ENCODE measurements around the gene MYRF. TPM values are rescaled to one million over a fixed set of nuclear protein-coding genes. Genes with fewer than 3 reads are reported as not detected.

The MYRF gene
- total RNA-seq, 1 donor from 2014 or later, result 0.82 TPM

DNA sequence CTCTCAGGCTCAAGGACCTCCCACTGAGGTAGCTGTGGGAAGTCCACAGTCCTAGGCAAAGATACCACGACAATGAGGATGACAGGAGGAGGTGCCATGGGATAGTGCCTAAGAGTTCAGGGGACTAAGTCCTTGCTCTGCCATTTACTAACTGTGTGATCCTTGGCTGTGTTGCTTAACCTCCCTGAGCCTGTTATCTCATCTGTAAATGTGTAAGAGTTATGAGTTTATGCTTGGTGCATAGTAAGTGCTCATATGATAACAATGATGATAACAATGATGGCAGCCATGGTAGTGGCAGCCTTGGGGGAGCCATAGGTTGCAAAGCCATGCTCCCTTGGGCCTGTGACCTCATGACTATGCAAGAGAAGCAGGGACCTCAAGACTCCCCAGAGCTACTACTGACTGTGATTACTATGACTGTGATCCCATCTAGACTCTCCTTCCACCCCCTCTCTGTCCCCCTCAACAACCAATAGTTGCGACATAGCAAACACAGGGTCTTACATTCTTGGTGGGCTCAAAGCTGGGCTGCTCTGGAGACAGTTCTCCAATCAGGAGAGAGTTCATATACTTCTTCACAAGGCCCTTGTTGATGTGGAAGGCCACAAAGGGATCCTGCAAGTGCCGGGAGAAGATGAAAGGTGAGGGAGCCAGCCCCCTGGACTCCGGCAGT, 60.4 kb downstream of the MYRF start:
- FAIRE-seq (no peak), DNase-seq (ENCODE audit: low spot score in 2 of 2) (no peak)

DNA sequence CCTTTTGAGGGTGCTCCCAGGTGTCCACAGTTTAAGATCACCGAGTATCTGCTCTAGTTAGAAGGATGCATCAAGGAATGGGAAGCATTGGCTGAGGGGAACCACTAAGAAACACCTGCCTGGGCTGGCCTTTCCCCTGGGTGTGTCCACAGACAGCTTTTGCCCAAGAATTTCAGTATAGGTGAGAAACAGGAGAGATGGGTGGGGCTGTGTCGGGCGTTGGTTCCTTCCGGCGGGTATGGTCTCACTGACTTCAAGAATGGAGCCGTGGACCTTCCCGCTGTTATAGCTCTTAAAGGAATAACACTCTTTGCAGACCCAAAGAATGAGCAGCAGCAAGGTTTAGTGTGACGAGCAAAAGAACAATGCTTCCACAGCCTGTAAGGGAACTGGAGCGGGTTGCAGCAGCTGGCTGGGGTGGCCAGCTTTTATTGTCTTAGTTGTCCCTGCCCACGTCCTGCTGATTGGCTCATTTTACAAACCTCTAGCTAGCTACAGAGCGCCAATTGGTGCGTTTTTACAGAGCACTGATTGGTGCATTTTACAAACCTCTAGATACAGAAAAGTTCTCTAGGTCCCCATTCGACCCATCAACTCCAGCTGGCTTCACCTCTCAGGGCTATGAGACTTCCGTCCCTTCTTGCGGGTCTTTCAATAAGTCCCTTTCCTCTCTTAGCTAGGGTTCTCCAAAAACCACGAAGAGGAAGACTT, 62.0 kb downstream of the MYRF start:
- FAIRE-seq, result no peak
- peak in 1 of 2 donors; percentile 44 for DNase-seq (ENCODE audit: low spot score in 2 of 2)

DNA sequence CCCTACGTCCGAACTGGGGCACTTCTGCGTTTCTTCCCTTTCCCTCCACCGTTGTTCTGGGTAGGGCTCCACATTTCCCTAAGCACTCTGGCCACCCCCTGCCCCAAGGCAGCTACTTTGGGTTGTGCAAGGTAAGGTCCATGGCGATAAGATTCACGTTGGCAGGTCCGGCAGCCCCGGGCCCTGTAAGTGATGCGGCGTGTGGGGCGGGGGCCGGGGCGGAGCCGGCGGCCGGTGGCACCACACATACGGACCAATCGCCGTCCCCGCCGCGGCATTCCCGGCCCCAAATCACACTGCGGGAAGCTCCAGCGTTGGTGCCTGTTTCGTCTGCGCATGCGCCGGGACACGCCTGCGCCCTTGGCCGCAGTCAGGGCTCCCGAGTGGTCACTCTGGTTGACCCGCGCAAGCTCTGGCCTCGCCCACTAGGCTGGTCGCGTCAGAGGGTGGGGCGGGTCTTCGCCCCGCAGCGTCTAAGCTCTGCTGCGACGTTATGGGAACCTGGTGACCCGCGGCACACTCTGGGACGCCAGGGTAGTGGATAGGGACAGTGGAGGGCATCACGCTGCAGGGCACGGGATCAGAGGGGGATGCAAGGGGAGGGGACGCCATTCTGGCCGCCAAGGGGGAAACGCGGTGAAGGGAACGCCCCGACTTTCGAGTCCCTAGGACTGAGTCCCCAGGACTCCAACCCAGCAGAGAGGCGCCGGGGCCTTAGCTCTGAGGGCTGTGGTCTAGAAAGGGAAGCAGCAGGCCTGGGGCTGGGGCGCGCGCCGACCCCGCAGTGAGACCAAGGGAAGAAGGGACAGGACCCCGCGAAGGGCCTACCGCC, 62.7 kb downstream of the MYRF start:
- DNase-seq (ENCODE audit: low spot score in 2 of 2) (peak; percentile 95 to 97), FAIRE-seq (no peak)

DNA sequence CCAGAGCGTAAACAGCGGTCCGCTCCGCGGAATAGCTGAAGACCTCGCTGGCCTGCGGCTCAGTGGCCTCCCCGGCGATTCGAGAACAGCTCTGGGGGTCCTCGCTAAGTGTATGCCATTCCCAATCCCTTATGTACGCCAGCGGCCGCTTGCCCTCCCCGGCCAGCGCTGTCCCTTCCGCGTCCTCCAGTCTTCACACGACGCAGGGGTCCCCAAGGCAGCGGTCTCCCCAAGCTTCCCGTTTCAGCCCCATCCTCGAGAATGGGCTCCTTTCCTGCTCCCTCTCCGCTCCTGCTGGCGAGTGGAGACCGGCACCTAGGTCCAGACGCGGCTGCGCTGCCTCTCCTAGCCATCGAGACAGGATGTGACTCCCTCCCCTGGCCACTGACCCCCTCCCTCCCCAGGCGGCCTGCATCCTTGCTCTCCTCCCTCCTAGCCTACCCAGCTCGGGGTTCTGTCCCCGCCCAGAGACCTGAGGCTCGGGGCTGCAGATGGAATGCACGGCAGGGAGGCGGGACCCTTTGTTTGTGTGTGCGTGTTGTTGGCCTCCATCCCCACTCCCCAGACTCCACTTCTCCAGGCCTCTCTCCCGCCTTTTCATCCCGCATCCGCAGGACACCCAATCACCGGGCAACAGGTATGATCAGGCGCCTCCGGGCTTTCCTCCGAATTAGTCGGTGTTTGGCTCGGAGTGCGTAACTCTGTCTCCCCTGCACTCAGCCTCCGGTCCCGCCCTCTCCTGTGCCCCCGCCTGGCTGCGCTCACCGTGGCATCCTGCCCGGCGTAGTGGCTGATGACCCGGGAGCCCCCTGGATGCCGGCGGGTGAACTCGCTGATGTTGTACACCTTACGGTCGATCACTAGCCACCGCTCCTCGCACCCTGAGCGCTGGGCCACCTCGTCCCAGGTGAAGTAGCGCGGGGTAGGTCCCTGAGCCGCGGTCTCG, 63.6 kb downstream of the MYRF start:
- DNase-seq (ENCODE audit: low spot score in 2 of 2) (peak; percentile 55 to 67), FAIRE-seq (no peak)

DNA sequence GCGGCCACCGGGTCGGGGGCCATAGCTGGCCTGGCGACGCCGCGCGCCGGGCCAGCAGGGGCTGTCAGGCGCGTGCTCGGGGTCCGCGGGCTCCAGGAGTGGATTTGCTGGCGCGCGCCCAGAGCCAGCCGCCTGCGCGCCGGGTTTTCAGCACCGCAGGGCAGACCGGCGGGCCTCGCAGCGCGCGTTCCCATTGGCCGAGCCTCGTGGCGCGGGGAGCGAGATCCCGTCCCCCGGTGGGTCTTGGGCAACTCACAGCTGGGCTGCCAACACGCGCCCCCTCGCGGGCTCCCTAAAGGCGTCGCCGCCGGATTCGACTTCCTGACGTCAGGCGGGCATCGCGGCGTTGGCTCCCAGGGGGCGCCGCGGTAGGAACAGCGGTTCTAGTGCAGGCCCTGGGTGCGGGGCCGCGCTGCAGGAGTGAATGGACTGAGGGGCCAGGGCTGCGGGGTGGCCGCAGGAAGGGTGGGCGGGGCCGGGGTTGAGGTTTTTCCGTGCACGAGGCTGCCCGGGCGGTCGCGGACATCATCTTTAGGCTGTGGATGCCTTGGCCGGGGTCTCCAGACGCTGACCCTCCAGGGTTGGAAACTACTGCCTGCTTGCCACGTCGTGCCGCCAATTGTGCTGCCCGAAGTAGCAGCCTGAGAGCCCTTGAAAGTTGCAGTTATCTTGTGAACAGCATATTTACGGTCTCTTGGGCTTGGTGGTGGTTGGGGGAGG, 64.5 kb downstream of the MYRF start, which contains the start of gene FADS1:
TSS of gene FADS1 (minus strand) at position 268 of the 720 bp plus-strand sequence. CDS start at position 194, 74 bp downstream.
- no peak for FAIRE-seq
- DNase-seq (ENCODE audit: low spot score in 2 of 2), result peak; percentile 93 to 95

DNA sequence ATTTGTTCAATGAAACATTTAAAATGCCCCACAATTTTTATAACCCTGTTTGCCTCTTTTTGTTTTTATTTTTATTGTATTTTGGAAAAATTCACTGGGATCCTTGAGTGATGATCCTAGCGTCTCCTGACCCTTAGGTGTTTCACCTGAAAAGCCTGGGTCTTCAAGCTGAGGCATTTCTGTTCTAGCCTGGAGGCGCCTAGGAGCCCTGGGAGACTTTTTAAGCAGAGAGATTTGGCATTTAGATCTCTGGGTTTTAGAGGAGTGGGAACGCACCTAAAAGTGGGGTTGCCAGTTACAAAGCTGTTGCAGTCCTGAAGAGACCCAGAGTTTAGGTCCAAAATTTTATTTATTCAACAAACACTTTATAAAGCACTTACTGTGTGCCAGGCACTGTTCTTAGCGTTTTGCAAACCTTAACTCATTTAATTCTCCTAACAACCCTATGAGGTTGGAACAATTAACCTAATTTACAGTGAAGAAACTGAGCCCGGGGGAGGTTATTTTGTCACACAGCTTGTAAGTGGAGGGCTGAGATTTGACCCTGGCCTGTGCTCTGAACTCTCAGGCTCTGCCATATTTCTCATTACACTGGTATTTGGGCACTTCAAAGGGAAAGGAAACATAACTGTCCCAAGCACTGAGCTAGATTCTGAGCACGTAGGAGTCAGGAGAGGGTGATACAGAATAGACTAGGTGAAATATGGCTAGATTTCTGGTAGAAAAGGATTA, 65.2 kb downstream of the MYRF start:
- FAIRE-seq, result no peak
- peak in 1 of 2 donors; percentile 19 for DNase-seq (ENCODE audit: low spot score in 2 of 2)

DNA sequence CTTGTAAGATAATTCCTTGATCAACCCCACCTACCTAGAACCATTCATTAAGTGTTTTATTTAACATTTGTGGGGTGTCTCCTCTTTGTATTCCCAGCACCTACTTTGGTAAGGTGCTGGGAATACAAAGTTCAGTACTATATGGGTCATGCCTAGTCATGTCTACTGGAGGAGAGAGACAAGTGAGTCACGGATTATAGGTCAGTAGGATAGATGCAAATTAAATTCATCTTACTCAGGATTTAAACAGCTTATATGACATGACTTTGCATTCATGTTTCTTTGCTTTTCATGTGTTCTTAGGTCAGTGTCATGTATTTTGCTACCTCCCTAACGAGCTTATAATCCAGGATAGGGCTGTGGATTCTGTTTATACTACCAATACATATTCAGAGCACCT, 67.7 kb downstream of the MYRF start:
- no peak for FAIRE-seq
- no peak for DNase-seq (ENCODE audit: low spot score in 2 of 2)

DNA sequence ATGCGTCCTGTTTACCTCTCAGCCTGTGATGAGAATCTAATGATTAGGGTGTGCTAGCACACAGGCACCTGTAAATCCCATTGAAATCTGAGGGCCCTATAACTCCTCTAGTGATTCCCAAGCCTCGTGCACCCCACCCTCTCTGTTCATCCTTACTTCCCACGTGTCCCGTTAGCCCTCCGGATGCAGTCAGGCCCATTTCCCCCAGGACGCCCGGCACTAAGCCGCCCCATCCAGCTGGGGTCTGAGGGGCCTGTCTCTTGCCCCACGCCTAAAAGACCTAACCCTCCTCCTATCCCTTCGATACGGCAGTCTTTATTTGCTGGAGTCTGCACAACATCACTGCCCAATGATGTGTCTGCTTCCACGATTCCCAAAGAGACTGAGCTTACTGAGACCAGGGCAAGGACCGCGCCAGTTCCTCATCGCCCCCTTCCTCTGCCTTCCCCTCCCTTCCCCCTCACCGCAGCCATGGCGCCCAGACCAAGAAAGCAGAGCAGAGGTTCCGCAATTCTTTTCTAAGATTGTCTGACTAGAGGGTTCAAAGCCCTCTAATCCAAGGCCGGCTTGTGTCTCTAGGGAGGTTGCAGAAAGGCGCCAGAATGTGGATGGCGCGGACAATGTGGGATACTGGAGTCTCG, 74.6 kb downstream of the MYRF start:
- DNase-seq (ENCODE audit: low spot score in 2 of 2) (peak in 1 of 2 donors; percentile 22), FAIRE-seq (no peak)

DNA sequence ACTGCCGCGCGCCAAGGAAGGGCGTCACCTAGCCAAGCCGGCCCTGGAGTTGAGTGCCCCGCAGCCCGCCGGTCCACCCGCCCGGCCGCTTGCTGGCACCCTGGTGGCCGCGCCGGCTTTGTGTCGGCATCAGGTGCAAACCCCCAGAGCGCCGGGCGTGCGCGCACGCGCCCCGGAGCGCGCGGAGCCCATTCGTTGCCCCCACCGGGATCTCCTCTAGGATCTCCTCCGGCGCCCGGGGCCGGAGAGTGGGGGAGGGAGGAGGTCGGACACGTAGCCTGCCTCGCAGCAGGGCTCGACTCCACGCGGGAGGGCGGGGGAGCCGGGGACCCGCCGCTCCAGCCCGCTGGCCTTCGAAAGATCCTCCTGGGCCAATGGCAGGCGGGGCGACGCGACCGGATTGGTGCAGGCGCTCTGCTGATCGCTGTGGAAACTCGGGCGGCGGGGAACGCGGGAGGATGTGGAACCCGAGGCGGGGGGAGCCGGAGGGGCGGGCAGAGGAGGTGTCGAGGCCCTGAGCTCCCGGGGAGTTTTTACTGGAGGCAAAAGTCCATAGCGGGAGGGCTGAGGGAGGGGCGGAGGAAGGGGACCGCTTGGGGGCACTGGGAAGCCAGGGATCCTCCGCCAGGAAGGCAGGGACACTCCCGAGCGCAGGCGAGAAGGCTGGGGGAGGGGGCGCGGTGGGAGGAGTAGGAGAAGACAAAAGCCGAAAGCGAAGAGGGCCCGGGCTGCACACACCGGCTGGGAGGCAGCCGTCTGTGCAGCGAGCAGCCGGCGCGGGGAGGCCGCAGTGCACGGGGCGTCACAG, 75.3 kb downstream of the MYRF start, which contains the start of gene FADS2:
TSS of gene FADS2 (plus strand) at position 730 of the 808 bp plus-strand sequence. CDS start 91 bp downstream, outside the sequence.
- DNase-seq (ENCODE audit: low spot score in 2 of 2), result peak; percentile 86 to 87
- no peak for FAIRE-seq

DNA sequence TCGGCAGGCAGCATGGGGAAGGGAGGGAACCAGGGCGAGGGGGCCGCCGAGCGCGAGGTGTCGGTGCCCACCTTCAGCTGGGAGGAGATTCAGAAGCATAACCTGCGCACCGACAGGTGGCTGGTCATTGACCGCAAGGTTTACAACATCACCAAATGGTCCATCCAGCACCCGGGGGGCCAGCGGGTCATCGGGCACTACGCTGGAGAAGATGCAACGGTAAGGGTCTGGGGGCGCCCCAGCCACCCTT, 75.9 kb downstream of the MYRF start:
- DNase-seq (ENCODE audit: low spot score in 2 of 2), result no peak
- no peak for FAIRE-seq

DNA sequence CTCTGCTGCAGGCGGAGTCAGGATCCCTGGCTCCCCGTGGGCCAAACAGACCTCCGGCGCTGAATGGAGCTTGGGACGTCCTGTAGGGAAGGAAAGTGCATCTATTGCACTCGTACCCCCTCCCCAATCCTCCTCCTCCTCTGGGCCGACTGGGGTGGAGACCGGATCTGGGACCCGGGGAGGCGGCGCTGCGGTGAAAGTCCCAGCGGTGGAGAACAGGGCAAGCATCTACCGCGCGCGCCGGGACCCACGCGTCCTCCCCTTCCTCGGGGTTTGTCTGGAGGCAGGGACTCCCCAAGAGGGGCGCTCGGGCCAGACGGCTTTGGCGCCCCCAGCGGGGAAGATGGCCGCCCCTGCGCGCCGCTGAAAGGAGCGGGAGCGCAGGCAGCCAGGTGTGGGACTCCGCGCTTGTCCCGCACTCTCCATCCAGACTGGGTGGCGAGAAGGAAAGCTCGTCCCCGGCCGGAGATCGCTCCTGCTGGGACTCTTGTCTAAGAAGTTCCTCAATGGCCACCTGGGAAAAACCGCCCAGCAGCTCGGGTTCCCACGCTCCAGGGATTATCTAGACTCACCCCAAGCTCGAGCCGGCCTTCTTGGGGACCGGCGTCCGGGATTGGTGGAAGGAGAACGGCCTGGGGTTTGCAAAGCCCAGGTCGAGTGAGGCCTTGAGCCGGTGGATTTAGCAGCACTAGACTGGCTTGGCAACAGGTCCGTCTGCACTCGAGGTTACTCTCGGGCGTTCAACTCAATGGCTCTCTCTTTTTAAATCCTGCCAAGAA, 76.4 kb downstream of the MYRF start:
- peak; percentile 54 to 59 for DNase-seq (ENCODE audit: low spot score in 2 of 2)
- no peak for FAIRE-seq

DNA sequence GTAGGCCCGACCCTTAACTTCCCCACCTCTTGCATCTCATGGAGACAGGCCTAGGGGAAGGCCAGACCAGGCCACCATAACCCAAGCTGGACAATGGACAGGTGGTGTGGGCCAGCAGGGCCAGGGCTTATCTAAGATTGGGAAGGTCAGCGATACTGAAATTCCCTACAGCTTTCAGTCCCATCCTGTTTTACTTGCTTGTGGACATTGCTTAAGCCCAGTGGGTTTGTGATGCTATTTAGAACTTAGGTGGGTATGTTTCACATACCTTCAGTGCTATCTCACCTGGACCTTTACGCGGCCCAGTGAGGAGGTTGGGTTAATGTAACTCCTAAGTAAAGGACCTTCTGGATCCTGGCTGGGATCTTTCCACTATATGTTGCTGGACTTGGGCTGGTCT, 77.4 kb downstream of the MYRF start:
- no peak for DNase-seq (ENCODE audit: low spot score in 2 of 2)
- FAIRE-seq, result no peak

DNA sequence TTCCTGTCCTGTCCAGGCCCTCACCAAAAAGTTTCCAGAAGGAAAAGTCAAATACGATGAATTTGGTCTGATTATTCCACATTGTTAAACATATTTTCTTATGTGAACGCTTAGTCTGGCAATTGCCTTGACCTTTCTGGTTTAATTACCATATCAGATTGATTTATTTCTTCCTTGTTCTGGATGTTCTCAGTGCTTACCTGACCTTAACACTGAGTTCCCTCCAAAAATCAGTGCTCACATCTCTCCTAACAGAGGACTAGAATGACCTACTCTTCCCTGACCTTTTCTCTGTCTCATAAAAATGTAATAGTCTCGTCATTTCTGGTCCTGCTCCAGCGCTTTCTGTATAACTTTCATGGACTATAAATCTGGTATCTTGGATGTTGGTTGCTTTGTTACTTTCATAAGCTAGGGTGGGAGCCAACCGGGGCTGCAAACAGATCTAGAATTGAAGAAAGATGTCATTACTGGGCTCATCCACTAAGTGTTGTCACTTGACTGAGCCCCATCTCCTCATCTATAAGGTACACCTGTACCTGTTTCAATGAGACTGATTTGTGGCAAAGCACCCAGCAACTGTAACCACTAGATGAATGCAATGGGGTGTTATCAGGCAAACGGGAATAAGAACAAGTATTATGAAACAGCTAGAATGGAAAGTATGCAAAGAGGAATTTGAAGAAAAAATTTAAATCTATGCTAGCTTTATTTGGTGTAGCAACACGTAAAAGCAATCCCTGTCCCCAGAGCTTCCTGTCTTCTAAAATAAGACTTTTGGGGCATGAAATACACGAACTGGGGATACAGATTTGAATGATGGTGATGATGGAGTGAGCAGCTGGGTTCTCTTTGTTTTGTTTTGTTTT, 78.0 kb downstream of the MYRF start:
- no peak for FAIRE-seq
- DNase-seq (ENCODE audit: low spot score in 2 of 2), result no peak

DNA sequence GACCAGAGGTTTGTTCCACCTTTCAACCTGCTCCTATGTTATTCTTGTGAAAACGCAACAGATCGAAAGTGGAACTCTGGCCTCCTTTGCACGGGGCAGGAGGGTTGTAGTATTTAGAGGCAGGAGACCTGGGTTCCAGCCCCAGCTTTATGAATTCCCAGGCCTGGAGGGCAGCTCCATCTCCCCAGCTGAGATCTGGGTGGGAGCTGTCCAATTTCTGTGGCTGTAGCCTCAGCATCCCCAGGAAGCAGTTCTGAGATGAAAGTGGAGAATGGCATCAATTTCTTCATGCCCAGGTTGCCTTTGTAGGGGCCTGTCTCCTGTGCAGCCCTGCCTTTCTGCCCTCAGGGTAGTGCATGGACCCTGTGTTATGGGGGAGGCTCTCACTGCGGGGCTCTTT, 79.8 kb downstream of the MYRF start:
- FAIRE-seq, result no peak
- DNase-seq (ENCODE audit: low spot score in 2 of 2), result no peak

DNA sequence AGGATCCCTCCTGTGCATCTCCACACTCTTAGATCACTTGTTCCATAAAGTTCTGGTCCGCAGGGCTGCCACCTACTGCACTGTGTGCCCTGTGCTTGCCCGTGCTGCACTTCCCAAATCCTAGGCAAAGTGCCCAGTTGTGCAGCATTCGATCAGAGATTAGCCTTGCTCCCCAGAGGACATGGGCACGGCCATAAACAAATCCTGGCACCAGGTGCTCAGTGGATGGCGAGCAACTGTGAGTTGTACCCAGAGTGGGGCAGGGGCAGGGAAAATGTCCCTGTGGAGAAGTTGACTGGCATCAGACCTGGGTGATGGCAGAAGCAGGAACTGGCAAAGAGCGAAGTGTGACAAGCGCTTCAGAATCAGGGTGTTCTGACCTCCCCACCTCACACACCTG, 80.3 kb downstream of the MYRF start:
- DNase-seq (ENCODE audit: low spot score in 2 of 2) (no peak), FAIRE-seq (no peak)

DNA sequence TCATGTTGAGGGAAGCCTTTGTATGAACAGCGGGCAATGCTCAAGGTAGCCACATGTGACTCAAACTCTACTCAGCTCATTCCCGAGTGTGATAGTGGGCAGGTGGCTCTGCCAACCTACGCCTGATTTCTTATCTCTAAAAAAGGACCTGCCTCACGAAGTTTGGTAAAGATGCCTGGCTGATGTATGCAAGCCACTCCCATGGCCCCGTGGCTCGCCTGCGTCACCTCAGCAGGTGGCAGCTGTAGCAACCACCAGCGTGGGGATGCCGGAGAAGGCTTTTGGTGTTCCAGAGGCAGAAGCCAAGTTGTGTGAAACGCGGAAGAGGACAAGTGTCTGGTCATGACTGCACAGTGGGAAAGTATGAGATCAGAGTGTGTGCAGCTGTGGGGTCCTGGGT, 81.0 kb downstream of the MYRF start:
- DNase-seq (ENCODE audit: low spot score in 2 of 2) (peak in 1 of 2 donors; percentile 46), FAIRE-seq (no peak)
